Activated CD8-positive, alpha-beta memory T cell treated with anti-CD3 and anti-CD28 coated beads, Interleukin-2, amount 50 U/mL, for 48 hours (primary cell): ENCODE data around the gene ZNHIT2.

Experiments used
- DNase-seq: peaks from one replicate; pipeline ENCODE4 v3.0.0-alpha.2; 2020

Gene ZNHIT2

GRCh38 chr11:65118097-65118837, 766 bp upstream of the ZNHIT2 start:
- no peak for DNase-seq

- DNase-seq: peak; percentile 85
Observed at GRCh38 chr11:65116370-65117205, 913 bp downstream of the ZNHIT2 start.

- DNase-seq: no peak
Observed at GRCh38 chr11:65115361-65116082, 2.0 kb downstream of the ZNHIT2 start.

- no peak for DNase-seq
Observed at GRCh38 chr11:65114538-65115171, 2.8 kb downstream of the ZNHIT2 start.

- DNase-seq: no peak
Observed at GRCh38 chr11:65113839-65114238, 3.7 kb downstream of the ZNHIT2 start.

- no peak for DNase-seq
Observed at GRCh38 chr11:65113361-65113756, 4.1 kb downstream of the ZNHIT2 start.

GRCh38 chr11:65112546-65113360, 4.7 kb downstream of the ZNHIT2 start:
- peak; percentile 91 for DNase-seq

- DNase-seq: peak; percentile 94
Observed at GRCh38 chr11:65111744-65112545, 5.6 kb downstream of the ZNHIT2 start, which contains the start of gene TM7SF2. TSS of gene TM7SF2 (plus strand) at chr11:65111872. CDS start at chr11:65112016, 144 bp downstream.

GRCh38 chr11:65111159-65111743, 6.2 kb downstream of the ZNHIT2 start:
- no peak for DNase-seq

GRCh38 chr11:65110354-65110861, 7.1 kb downstream of the ZNHIT2 start:
- DNase-seq: peak; percentile 100

GRCh38 chr11:65109231-65110198, 8.0 kb downstream of the ZNHIT2 start:
- DNase-seq: no peak

GRCh38 chr11:65108469-65109123, 8.9 kb downstream of the ZNHIT2 start:
- DNase-seq: no peak

- no peak for DNase-seq
Observed at GRCh38 chr11:65107751-65108468, 9.6 kb downstream of the ZNHIT2 start.

GRCh38 chr11:65107078-65107477, 10.4 kb downstream of the ZNHIT2 start:
- no peak for DNase-seq

- no peak for DNase-seq
Observed at GRCh38 chr11:65104628-65105027, 12.9 kb downstream of the ZNHIT2 start.

GRCh38 chr11:65103476-65103875, 14.0 kb downstream of the ZNHIT2 start:
- no peak for DNase-seq

- DNase-seq: no peak
Observed at GRCh38 chr11:65102142-65103095, 15.1 kb downstream of the ZNHIT2 start.
